ENCODE results near the gene TAMALIN.

- no peak for TF ChIP-seq PKNOX1 (IDR thresholded peaks at IDR 0.05)
- TF ChIP-seq FOXM1 (IDR thresholded peaks at IDR 0.05; ENCODE audit: borderline replicate concordance), result no peak
- no peak for TF ChIP-seq ARNT (IDR thresholded peaks at IDR 0.05)
- no peak for TF ChIP-seq NFRKB (IDR thresholded peaks at IDR 0.05)
- TF ChIP-seq TARDBP (IDR thresholded peaks at IDR 0.05), result no peak
- no peak for TF ChIP-seq SP1 (IDR thresholded peaks at IDR 0.05)
- no peak for TF ChIP-seq SUZ12 (IDR thresholded peaks at IDR 0.05)
Measured at GRCh38 chr12:51973560-51973959, 33.2 kb upstream of the TAMALIN start.
